Trophoblast cell (in vitro differentiated cells and primary cell): ENCODE data around the gene HLA-DRA.

Experiments
- DNase-seq, 2 donors: peaks; one replicate each; pipeline ENCODE4 v3.0.0-alpha.2; 2016
- H2AFZ ChIP-seq: 2 replicates; pipeline ENCODE4 v1.6.1; 2013; ENCODE audit warnings: low read length, moderate library complexity, mild to moderate bottlenecking; ENCODE audit not compliant: insufficient read depth, poor library complexity
- H2AK5ac ChIP-seq: 2 replicates; pipeline ENCODE4 v1.6.1; 2013; ENCODE audit warnings: mild to moderate bottlenecking, low read length
- H2BK120ac ChIP-seq: 2 replicates; pipeline ENCODE4 v1.6.1; 2013; ENCODE audit warnings: low read length, mild to moderate bottlenecking, moderate library complexity; ENCODE audit not compliant: insufficient read depth, poor library complexity
- H2BK12ac ChIP-seq: 2 replicates; pipeline ENCODE4 v1.6.1; 2013; ENCODE audit warnings: mild to moderate bottlenecking, low read length, moderate library complexity
- H2BK5ac ChIP-seq: 2 replicates; pipeline ENCODE4 v1.6.1; 2013; ENCODE audit warnings: low read length, low read depth, moderate library complexity, mild to moderate bottlenecking; ENCODE audit not compliant: poor library complexity
- H3K14ac ChIP-seq: 2 replicates; pipeline ENCODE4 v1.6.1; 2013; ENCODE audit warnings: mild to moderate bottlenecking, low read length
- H3K18ac ChIP-seq: 2 replicates; pipeline ENCODE4 v1.6.1; 2013; ENCODE audit warnings: mild to moderate bottlenecking, low read length
- H3K23ac ChIP-seq: 2 replicates; pipeline ENCODE4 v1.6.1; 2013; ENCODE audit warnings: low read length
- H3K27ac ChIP-seq: 2 replicates; pipeline ENCODE4 v1.5.1; 2013; ENCODE audit warnings: low read depth, mild to moderate bottlenecking, inconsistent platforms, low read length, moderate library complexity
- H3K27me3 ChIP-seq: 2 replicates; pipeline ENCODE4 v1.6.1; 2013; ENCODE audit warnings: inconsistent platforms, mild to moderate bottlenecking, low read length, moderate library complexity; ENCODE audit not compliant: insufficient read depth
- H3K36me3 ChIP-seq, 2 experiments: 1 replicate in 1 of 2; 2 replicates in 1 of 2; pipeline ENCODE4 v1.6.1; 2013; ENCODE audit warnings: low read length in 2 of 2, mild to moderate bottlenecking in 2 of 2, moderate library complexity in 1 of 2; ENCODE audit not compliant: insufficient read depth in 2 of 2, control insufficient read depth in 1 of 2
- H3K4ac ChIP-seq: 2 replicates; pipeline ENCODE4 v1.6.1; 2013; ENCODE audit warnings: low read depth, mild to moderate bottlenecking, low read length, moderate library complexity
- H3K4me1 ChIP-seq, 2 experiments: 1 replicate in 1 of 2; 2 replicates in 1 of 2; pipeline ENCODE4 v1.6.1; 2013; ENCODE audit warnings: low read length in 2 of 2, mild to moderate bottlenecking in 2 of 2, moderate library complexity in 1 of 2; ENCODE audit not compliant: insufficient read depth in 2 of 2, control insufficient read depth in 1 of 2
- H3K4me2 ChIP-seq: 2 replicates; pipeline ENCODE4 v1.6.1; 2013; ENCODE audit warnings: inconsistent platforms, mild to moderate bottlenecking, low read length, moderate library complexity
- H3K4me3 ChIP-seq: 2 replicates; pipeline ENCODE4 v1.5.1; 2013; ENCODE audit warnings: mild to moderate bottlenecking, low read depth, low read length, inconsistent platforms
- H3K79me1 ChIP-seq: one replicate; pipeline ENCODE4 v1.6.1; 2013; ENCODE audit warnings: low read length
- H3K79me2 ChIP-seq: 2 replicates; pipeline ENCODE4 v1.6.1; 2013; ENCODE audit warnings: low read length, mild to moderate bottlenecking; ENCODE audit not compliant: control insufficient read depth, insufficient read depth, poor library complexity
- H3K9ac ChIP-seq: 2 replicates; pipeline ENCODE4 v1.6.1; 2013; ENCODE audit warnings: mild to moderate bottlenecking, low read length
- H3K9me3 ChIP-seq: 2 replicates; pipeline ENCODE4 v1.6.1; 2013; ENCODE audit warnings: low read depth, mild to moderate bottlenecking, control low read depth, inconsistent platforms, low read length; ENCODE audit not compliant: insufficient read depth
- H4K12ac ChIP-seq: 2 replicates; pipeline ENCODE4 v1.6.1; 2013; ENCODE audit warnings: low read depth, mild to moderate bottlenecking, low read length, moderate library complexity
- H4K8ac ChIP-seq: 2 replicates; pipeline ENCODE4 v1.6.1; 2013; ENCODE audit warnings: low read depth, mild to moderate bottlenecking, low read length, moderate library complexity
- H4K91ac ChIP-seq: one replicate; pipeline ENCODE4 v1.6.1; 2013; ENCODE audit warnings: low read depth, mild to moderate bottlenecking, low read length, moderate library complexity
- WGBS: extraction: QIAGEN DNeasy Blood & Tissue Kit; methylation state at CpG from one replicate; pipeline ENCODE4 v1.1.7; 2013; ENCODE audit warnings: missing lambda C conversion rate; ENCODE audit not compliant: insufficient read length, insufficient coverage; ENCODE audit errors: extremely low coverage; 5-methylcytosine and 5-hydroxymethylcytosine counted together

Gene HLA-DRA

DNA sequence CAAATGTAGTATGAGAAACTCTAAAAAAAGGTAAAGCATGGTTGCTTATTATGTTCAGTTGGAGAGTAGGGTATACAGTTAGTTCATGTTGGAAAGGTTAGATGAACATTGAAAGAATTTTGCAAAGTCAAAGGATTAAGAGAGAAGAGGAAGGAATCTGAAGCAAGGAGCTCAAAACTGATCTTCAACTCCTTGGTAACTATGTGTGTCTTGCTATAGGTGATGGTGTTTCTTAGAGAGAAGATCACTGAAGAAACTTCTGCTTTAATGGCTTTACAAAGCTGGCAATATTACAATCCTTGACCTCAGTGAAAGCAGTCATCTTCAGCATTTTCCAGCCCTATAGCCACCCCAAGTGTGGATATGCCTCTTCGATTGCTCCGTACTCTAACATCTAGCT, 4.7 kb downstream of the HLA-DRA start:
- Histone ChIP-seq H3K4ac (no peak overlapping the region), H2AFZ (no peak overlapping the region), H2BK12ac (no peak overlapping the region), H3K9ac (no peak overlapping the region), H4K12ac (no peak overlapping the region), H3K79me2 (no peaks in the 10 kb centered on the region), H3K23ac (no peak overlapping the region), H3K18ac (no peak overlapping the region), H2BK5ac (no peak overlapping the region), H3K27me3 (no peaks in the 10 kb centered on the region), H4K8ac (no peak overlapping the region), H3K27ac (no peak overlapping the region), H3K79me1 (no peaks in the 10 kb centered on the region), H3K4me2 (no peak overlapping the region), H3K4me3 (no peak overlapping the region), H4K91ac (no peak overlapping the region), H3K36me3 (no peaks in the 10 kb centered on the region), H3K14ac (no peak overlapping the region), H3K9me3 (no peaks in the 10 kb centered on the region), H2BK120ac (no peak overlapping the region), H2AK5ac (no peak overlapping the region), H3K4me1 (no peaks in the 10 kb centered on the region)
- no CpG with 5 or more reads among the region's 2 CpGs for WGBS
- no peak for DNase-seq

DNA sequence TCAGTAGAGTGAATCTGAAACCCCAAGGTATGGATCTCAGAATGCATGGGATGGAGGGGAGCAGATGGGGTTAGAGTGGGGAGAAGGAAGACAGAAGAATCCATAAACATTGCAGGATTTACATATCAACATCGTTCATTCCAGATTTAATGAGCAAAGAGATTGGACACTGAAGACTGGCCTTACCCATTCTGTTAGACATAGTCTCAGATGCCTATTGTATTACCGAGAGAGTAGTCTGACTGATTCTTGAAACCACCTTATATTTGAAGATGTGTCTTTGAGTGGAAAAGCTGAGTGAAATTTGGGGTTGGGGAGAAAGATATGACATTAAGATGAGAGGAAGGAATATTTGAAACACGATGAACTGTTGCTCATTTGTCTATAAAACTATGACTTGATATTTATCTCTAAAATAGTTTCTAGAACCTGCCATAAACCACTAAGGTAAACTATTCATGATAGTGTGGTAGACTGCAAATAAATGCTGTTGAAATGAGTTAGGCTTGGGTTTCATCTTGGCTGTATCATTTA, 5.7 kb downstream of the HLA-DRA start:
- no peak overlapping the region for H2BK12ac ChIP-seq
- H4K8ac ChIP-seq: no peak overlapping the region
- no peak overlapping the region for H3K4me2 ChIP-seq
- no peaks in the 10 kb centered on the region for H3K4me1 ChIP-seq
- no peak overlapping the region for H3K9ac ChIP-seq
- H2BK5ac ChIP-seq: no peak overlapping the region
- H3K36me3 ChIP-seq: no peaks in the 10 kb centered on the region
- no peak overlapping the region for H3K4me3 ChIP-seq
- H3K23ac ChIP-seq: no peak overlapping the region
- no peak overlapping the region for H3K14ac ChIP-seq
- H3K79me1 ChIP-seq: no peaks in the 10 kb centered on the region
- no peak for DNase-seq
- no peak overlapping the region for H2AFZ ChIP-seq
- no peak overlapping the region for H3K4ac ChIP-seq
- no peak overlapping the region for H3K18ac ChIP-seq
- H2AK5ac ChIP-seq: no peak overlapping the region
- H4K12ac ChIP-seq: no peak overlapping the region
- no peak overlapping the region for H4K91ac ChIP-seq
- no peak overlapping the region for H2BK120ac ChIP-seq
- H3K9me3 ChIP-seq: no peaks in the 10 kb centered on the region
- no peaks in the 10 kb centered on the region for H3K79me2 ChIP-seq
- no peaks in the 10 kb centered on the region for H3K27me3 ChIP-seq
- no CpG with 5 or more reads among the region's 3 CpGs for WGBS
- H3K27ac ChIP-seq: no peak overlapping the region

DNA sequence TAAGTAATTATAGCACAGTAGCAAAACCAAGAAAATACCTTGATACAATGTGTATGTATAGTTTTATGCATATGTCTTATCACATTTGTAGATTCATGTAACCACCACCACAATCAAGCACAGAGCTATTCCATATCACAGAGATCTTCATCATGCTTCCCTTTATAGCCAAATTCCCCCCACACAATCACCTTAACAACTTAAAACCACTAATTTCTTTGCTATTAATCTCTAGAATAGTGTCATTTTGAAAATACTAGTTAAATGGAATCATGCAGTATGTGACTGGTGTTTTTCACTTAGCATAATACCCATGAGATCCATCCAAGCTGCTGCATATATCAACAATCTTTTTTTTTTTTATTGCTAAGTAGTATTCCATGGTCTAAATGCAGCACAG, 8.2 kb downstream of the HLA-DRA start:
- Histone ChIP-seq H3K79me1 (no peaks in the 10 kb centered on the region), H2AFZ (no peak overlapping the region), H3K9me3 (no peaks in the 10 kb centered on the region), H3K79me2 (no peaks in the 10 kb centered on the region), H3K4me3 (no peak overlapping the region), H3K4ac (no peak overlapping the region), H3K18ac (no peak overlapping the region), H2BK120ac (no peak overlapping the region), H3K4me1 (no peaks in the 10 kb centered on the region), H2AK5ac (no peak overlapping the region), H2BK12ac (no peak overlapping the region), H3K27ac (no peak overlapping the region), H4K12ac (no peak overlapping the region), H3K4me2 (no peak overlapping the region), H3K14ac (no peak overlapping the region), H3K9ac (no peak overlapping the region), H3K27me3 (no peaks in the 10 kb centered on the region), H2BK5ac (no peak overlapping the region), H4K91ac (no peak overlapping the region), H3K36me3 (no peaks in the 10 kb centered on the region), H3K23ac (no peak overlapping the region), H4K8ac (no peak overlapping the region)
- DNase-seq: no peak

DNA sequence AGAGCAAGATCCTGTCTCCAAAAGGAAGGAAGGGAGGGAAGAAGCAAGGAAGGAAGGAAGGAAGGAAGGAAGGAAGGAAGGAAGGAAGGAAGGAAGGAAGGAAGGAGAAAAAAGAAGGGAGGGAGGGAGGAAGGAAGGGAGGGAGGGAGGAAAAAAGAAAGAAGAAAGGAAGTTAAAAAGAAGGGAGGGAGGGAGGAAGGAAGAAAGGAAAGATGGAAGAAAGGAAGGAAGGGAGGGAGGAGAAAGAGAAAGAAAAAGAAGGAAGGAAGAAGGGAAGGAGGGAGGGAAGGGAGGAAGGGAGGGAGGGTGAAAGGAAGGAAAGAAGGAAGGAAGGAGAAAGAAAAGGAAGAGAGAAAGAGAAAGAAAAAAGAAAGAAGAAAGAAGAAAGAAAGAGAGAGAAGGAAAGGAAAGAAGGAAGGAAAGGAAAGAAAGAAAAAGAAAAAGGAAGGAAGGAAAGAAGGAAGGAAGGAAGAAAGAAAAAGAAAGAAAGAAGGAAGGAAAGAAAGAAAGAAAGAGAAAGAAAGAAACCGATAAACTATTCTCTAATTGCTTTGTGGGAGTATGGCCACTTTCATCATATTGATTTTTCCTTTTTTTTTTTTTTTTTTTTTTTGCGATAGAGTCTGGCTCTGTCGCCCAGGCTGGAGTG, 9.5 kb downstream of the HLA-DRA start:
- no peaks in the 10 kb centered on the region for H3K4me1 ChIP-seq
- no peaks in the 10 kb centered on the region for H3K27me3 ChIP-seq
- H4K12ac ChIP-seq: no peak overlapping the region
- no CpG with 5 or more reads among the region's 3 CpGs for WGBS
- H2BK120ac ChIP-seq: no peak overlapping the region
- no peak overlapping the region for H3K18ac ChIP-seq
- H2BK12ac ChIP-seq: no peak overlapping the region
- DNase-seq: no peak
- no peak overlapping the region for H3K27ac ChIP-seq
- no peak overlapping the region for H3K23ac ChIP-seq
- H3K9ac ChIP-seq: no peak overlapping the region
- no peak overlapping the region for H3K4me3 ChIP-seq
- H2AK5ac ChIP-seq: no peak overlapping the region
- no peak overlapping the region for H2AFZ ChIP-seq
- H3K79me1 ChIP-seq: no peaks in the 10 kb centered on the region
- no peak overlapping the region for H3K4ac ChIP-seq
- no peak overlapping the region for H4K91ac ChIP-seq
- no peak overlapping the region for H3K4me2 ChIP-seq
- H3K9me3 ChIP-seq: peaks cover 3% of the 10 kb centered on the region
- H4K8ac ChIP-seq: no peak overlapping the region
- no peak overlapping the region for H2BK5ac ChIP-seq
- H3K79me2 ChIP-seq: no peaks in the 10 kb centered on the region
- H3K14ac ChIP-seq: no peak overlapping the region
- no peaks in the 10 kb centered on the region for H3K36me3 ChIP-seq
